Pancreas (tissue), 10 donors: ENCODE results near the gene NXPH1. TPM values are rescaled to one million over a fixed set of nuclear protein-coding genes. Genes with fewer than 3 reads are reported as not detected.

Experiments used
- ATAC-seq, 4 donors: fragments of 200-7000 bp; cut with Tn5 transposase; one replicate each; pipeline versions ENCODE4 v1.8.0 to v1.9.1; 2020; ENCODE audit warnings: mild to moderate bottlenecking in 4 of 4, moderate library complexity in 4 of 4
- DNase-seq, 6 donors: peaks; one replicate each; pipeline ENCODE4 v3.0.0-alpha.2; 2020
- FAIRE-seq: peaks from 2 replicates; lab custom pipeline; 2012; peaks lifted over from hg19 to GRCh38; lab: Jason Lieb, UNC
- H3K27ac ChIP-seq, 4 donors: fragments of 200-600 bp; sonication (generic); 1 replicate in 3 of 4; 2 replicates in 1 of 4; pipeline versions ENCODE4 v1.5.0 to v1.8.0; 2020
- H3K27me3 ChIP-seq, 4 donors: fragments of 200-600 bp; one replicate each; pipeline ENCODE4 v1.8.0; 2021
- H3K36me3 ChIP-seq, 3 donors: fragments of 200-600 bp; sonication (generic) in 1 of 3; one replicate each; pipeline versions ENCODE4 v1.5.0 to v1.8.0; 2020 to 2021
- H3K4me1 ChIP-seq, 3 donors: fragments of 200-600 bp; one replicate each; pipeline ENCODE4 v1.8.0; 2021
- H3K4me3 ChIP-seq, 4 donors: fragments of 200-600 bp; sonication (generic) in 2 of 4; one replicate each; pipeline versions ENCODE4 v1.5.0 to v1.8.0; 2020 to 2021
- H3K9me3 ChIP-seq, 4 donors: fragments of 200-600 bp; one replicate each; pipeline ENCODE4 v1.8.0; 2021
- WGBS, 2 donors: extraction: QIAGEN DNeasy Blood & Tissue Kit; methylation state at CpG; one replicate each; pipeline ENCODE4 v1.1.7; 2013; 5-methylcytosine and 5-hydroxymethylcytosine counted together
- intact Hi-C, 3 donors: fragments of 100-400 bp; cut with DNase I; formaldehyde crosslinking; loops; one replicate each; pipeline versions ENCODE4 v1.11.1 to v1.14.2; 2022
- polyA plus RNA-seq, 2 donors: library from polyadenylated mRNA; stranded (reverse); fragments of 200-250 nt; gene quantifications; one replicate each; pipeline ENCODE4 v1.2.3, GENCODE V29; 2013
- total RNA-seq, 6 donors: library from RNA; stranded (reverse); fragmentation: NEBNext Ultra II Directional in 4 of 6; extraction: Animal tissue kit (Norgen Biotek cat#: 25700) in 4 of 6; gene quantifications; one replicate each; pipeline versions ENCODE4 v1.2.1 to v1.2.4, GENCODE V29; 2021 to 2023
- TF ChIP-seq, protein P1 (sequence below), 4 donors: fragments of 200-600 bp; sonication (generic) in 3 of 4; IDR thresholded peaks; one replicate each; pipeline versions ENCODE4 v1.5.0 to v1.8.0; 2021; ENCODE audit warnings: antibody characterized with exemption in 4 of 4
- donor health status: healthy with polysubstance abuse.
- donor health status: DM: no; HTN: no; CAD: no; lungs with moderate emphysema.
- donor health status: DM: no; HTN: no; CAD: no.
- donor health status: control.
- donor health status: control.
- donor health status: Bipolar disorder and iron deficiency.
- donor health status: DM: yes; HTN: yes; CAD: no.
- donor health status: DM: no; HTN: no; CAD: no.
- donor health status: DM: no; HTN: no; CAD: no.
- donor health status: DM: yes; HTN: yes; CAD: no.

The NXPH1 gene
- total and polyA plus RNA-seq, 8 donors: not detected

DNA sequence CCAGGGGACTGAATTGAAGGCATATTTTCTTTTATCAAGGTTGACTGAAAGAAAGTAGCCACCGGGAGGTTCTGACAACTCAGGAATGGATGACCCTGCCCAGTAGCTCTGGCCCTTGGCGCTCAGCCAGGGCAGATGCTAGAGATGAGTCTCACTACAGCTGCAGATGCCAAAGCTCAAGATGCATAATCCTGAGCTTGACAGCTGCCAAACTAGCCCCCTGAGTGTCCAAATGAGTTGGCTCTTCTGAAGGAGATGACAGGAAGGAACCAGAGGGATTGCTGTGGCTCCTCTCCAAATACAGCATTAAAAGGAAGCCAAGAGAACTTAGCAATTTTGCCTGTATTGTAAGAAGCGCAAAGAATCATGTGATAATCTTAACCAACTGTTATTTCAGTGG lies 78.4 kb downstream of the NXPH1 start:
- intact Hi-C loops: no loop called here
- no peak overlapping the region for H3K27ac ChIP-seq
- no peaks in the 10 kb centered on the region for H3K9me3 ChIP-seq
- 54 to 60% methylated on average over 3 of the region's 3 CpGs for WGBS, 2 donors
- H3K36me3 ChIP-seq: no peaks in the 10 kb centered on the region
- no peaks in the 10 kb centered on the region for H3K27me3 ChIP-seq
- no peaks in the 10 kb centered on the region for H3K4me1 ChIP-seq
- ATAC-seq (no peak), DNase-seq (peak in 2 of 6 donors; percentile 40 to 53), FAIRE-seq (no peak)
- TF ChIP-seq, protein P1, sequence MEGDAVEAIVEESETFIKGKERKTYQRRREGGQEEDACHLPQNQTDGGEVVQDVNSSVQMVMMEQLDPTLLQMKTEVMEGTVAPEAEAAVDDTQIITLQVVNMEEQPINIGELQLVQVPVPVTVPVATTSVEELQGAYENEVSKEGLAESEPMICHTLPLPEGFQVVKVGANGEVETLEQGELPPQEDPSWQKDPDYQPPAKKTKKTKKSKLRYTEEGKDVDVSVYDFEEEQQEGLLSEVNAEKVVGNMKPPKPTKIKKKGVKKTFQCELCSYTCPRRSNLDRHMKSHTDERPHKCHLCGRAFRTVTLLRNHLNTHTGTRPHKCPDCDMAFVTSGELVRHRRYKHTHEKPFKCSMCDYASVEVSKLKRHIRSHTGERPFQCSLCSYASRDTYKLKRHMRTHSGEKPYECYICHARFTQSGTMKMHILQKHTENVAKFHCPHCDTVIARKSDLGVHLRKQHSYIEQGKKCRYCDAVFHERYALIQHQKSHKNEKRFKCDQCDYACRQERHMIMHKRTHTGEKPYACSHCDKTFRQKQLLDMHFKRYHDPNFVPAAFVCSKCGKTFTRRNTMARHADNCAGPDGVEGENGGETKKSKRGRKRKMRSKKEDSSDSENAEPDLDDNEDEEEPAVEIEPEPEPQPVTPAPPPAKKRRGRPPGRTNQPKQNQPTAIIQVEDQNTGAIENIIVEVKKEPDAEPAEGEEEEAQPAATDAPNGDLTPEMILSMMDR (IDR thresholded peaks at IDR 0.05): no peak
- H3K4me3 ChIP-seq: no peak overlapping the region

DNA sequence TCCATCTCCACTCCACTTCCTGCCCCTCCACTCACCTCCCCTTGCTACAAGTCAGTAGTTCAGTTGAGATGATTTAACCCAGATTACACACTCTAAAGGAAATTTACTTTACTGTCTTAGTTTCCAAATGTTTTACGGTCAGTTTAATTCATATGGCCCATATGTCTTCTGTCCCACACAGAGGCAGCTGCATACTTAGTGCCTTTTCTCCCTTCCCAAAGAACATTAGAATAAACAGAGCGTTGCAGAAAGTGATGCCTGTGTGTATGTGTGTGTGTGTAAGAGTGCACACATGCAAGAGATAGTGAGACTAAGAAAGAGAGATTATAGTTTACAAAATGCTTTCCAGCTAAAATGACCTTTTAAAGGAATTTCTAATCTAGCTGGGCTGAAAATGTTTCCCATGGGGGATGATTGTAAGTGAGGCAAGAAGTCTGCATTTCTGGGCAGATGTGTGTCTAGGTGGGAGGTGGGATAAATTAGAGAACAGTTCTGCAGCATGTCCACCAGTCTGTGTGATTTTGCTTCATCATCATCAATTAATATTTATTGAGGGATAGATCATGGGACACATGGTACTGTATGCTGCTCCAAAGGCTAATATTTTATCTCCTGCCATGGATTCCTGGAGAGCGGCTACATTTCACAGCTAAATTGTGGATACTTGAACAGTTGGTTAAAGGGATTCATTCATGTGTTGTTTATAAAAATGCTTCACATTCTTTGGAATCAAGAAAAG lies 81.5 kb downstream of the NXPH1 start:
- WGBS, 2 donors: 27 to 59% methylated on average over 3 of the region's 3 CpGs

DNA sequence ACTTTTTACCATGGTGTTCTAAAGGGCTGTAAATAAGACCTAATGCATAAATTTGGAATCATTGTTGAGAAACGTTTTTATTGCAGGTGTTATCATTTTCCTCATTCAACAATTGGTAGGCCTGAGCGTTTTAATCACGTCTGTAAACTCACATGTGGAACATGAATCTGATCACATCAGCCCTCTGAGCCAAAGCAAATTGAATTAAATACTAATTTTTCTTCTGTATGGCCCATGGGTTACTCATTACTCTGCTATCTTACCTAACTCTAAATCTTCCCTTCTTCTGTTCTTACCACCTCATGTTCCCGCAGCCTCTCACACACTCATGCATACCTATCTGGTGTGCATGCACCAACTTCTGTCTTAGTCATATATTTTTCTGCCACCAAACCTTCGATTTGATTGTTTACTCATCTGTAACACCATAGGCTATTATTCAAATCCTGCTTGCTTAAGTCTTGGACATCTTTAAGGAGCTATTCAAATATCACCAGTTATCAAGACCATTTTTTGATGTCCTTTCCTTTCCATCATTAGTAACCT lies 82.3 kb downstream of the NXPH1 start:
- H3K4me1 ChIP-seq: no peaks in the 10 kb centered on the region

More for the DNA sequence above, 81.5 kb downstream of the NXPH1 start:
- Histone ChIP-seq H3K9me3 (no peaks in the 10 kb centered on the region), H3K4me3 (no peak overlapping the region), H3K27me3 (no peaks in the 10 kb centered on the region), H3K4me1 (no peaks in the 10 kb centered on the region), H3K36me3 (no peaks in the 10 kb centered on the region), H3K27ac (no peak overlapping the region)
- intact Hi-C loops: no loop called here
- ATAC-seq (no peak), FAIRE-seq (no peak), DNase-seq (no peak)
- TF ChIP-seq, protein P1 (IDR thresholded peaks at IDR 0.05): no peak

DNA sequence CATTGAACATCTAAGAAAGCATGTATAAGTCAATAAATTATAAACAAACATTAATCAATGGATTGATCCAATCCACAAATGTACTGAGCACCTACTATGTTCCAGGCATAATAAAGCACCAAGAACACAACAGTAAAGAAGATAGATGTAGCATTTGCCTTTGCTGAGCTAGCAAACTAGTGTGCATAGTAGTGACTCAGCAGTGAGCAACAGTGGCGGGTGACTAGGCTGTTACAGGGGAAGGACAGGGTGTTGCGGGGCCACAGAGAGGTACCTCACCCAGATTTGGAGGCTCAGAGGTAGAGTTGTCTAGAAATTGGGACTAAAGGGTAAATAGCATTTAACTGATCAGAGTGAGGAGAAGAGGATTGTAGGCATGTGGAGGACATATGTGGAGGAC lies 83.6 kb downstream of the NXPH1 start:
- 87 to 94% methylated on average over 2 of the region's 2 CpGs for WGBS, 2 donors

More for the DNA sequence above, 82.3 kb downstream of the NXPH1 start:
- DNase-seq (no peak), FAIRE-seq (no peak), ATAC-seq (no peak)
- TF ChIP-seq, protein P1 (IDR thresholded peaks at IDR 0.05): no peak
- intact Hi-C loops: no loop called here
- WGBS, 2 donors: 27 to 35% methylated on average over 5 of the region's 5 CpGs
- Histone ChIP-seq H3K36me3 (no peaks in the 10 kb centered on the region), H3K27ac (no peak overlapping the region), H3K27me3 (no peaks in the 10 kb centered on the region), H3K9me3 (no peaks in the 10 kb centered on the region), H3K4me3 (no peak overlapping the region)

More for the DNA sequence above, 83.6 kb downstream of the NXPH1 start:
- Histone ChIP-seq H3K4me3 (no peak overlapping the region), H3K9me3 (no peaks in the 10 kb centered on the region), H3K27ac (no peak overlapping the region), H3K4me1 (no peaks in the 10 kb centered on the region), H3K27me3 (no peaks in the 10 kb centered on the region), H3K36me3 (no peaks in the 10 kb centered on the region)
- TF ChIP-seq, protein P1 (IDR thresholded peaks at IDR 0.05): no peak
- no peak for DNase-seq
- intact Hi-C loops: no loop called here
- ATAC-seq: no peak
- no peak for FAIRE-seq
